Tongue (tissue), 2 donors: ENCODE results near the gene RECQL5. TPM values are rescaled to one million over a fixed set of nuclear protein-coding genes. Genes with fewer than 3 reads are reported as not detected.
"Not testable (repeated sequence)": the region's sequence is repeated elsewhere in the genome, so short reads cannot be mapped to it uniquely, and the experiment has no call there.

Source experiments
- DNase-seq: peaks from one replicate; pipeline ENCODE4 v3.0.0-alpha.2; 2015
- total RNA-seq: library from RNA; depleted of rRNA; stranded (reverse); fragments of >200 nt; gene quantifications from one replicate; pipeline ENCODE4 v1.2.3, GENCODE V29; 2014

The RECQL5 gene
- total RNA-seq, 1 donor from 2014 or later, result 21.5 TPM

DNA sequence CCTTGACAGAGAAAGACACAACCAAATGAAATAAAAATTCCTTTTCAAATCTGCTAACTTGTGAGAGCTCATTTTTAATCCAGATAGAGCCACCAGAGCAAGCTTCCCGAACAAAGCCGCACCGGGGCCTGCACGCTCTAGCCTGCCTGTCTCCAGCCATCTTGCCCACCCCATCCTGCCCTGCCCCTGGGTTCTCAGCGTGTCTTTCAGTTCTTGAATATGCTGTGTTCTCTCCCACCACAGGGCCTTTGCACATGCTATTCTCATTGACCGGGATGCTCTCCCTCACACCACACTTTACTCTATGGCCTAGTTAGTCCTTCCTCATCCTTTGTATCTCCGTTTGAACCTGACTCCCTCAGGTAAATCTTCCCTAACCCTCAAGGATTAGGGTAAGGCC, 19.0 kb downstream of the RECQL5 start:
- no peak for DNase-seq

DNA sequence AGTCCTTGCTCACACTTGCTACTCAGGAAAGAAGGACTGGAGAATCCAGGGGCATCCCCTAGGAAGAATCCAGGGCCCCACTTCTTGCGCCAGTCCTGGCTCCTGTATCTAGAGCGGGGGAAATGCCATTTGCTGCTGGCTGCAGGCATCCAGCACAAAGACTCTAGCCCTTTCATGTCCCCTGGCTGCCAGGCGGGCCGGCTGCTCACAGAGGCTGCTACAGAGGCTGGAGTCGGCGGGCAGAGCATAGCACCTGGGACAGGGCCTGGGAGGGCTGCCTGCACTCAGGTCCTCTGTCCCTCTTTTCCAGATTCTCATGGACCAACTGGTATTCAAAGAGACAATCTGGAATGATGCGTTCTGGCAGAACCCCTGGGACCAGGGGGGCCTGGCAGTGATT, 19.9 kb downstream of the RECQL5 start:
- no peak for DNase-seq

DNA sequence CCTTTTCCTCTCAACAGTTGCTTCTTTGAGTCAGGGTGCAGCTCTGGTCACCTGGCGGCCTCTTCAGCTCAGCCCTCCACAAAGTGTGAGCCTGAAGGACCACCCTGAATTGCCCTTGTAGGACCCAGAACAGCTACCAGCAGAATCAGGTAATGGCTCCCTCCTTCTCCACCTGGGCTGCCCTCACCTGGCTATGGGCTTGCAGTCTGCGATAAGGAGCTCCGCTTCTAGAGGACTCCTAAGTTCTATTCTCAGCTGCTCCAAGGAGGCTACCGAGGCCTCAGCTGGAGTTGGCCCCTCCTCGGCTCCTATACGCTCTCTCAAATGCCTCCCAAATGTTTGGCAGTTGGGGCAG, 20.3 kb downstream of the RECQL5 start:
- DNase-seq, result no peak

DNA sequence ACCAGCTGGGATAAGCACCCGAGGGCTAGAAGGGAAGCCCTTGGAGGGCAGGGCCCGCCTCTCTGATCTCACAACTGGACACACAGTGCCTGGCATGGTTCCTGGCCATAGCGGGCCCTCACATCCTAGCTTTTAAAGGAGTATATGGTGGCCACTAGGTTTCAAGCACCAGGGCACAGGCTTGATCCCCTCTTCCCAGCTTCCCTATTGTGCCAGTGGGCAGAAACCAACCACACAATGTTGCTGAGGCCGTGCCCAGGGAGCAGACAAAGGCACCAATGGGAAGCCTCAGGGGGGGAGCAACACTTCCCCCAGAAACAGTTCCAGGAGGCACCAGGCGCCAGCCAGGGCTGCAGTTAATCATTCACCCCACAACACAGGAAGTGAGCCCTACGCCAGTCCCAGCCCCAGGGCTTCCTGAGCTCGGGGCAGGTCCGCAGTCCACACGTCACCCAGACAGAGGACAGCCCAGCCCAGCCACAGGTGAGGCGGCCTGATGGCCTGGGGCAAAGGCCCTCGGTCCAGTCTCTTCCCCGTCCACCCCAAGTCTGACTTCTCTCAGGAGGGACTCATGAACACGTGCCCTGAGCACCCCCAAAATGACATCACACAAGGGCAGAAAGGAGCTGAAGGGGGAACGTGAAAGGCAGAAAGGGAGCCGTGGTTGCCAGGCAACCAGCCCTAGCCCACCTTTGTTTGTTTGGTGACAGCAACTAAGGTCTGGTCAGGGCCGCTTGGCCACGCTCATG, 20.9 kb downstream of the RECQL5 start:
- no peak for DNase-seq

DNA sequence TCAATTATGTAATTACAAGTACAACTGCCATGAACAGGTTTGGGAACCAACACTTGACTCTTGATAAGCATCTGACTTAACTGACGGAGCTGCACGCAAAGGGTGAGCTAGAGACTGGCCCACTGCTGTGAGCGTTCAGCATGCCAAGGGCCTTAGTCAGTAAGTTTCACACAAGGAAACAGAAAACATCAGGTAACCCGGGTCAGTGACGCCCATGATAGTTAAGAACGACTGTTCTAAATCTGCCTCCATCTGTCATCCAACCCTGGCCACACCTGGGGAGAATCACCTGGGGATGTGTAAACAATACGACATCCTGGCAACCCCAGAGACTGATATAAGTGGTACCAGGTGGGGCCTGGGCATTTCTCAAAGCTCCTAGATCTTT, 21.5 kb downstream of the RECQL5 start:
- no peak for DNase-seq

DNA sequence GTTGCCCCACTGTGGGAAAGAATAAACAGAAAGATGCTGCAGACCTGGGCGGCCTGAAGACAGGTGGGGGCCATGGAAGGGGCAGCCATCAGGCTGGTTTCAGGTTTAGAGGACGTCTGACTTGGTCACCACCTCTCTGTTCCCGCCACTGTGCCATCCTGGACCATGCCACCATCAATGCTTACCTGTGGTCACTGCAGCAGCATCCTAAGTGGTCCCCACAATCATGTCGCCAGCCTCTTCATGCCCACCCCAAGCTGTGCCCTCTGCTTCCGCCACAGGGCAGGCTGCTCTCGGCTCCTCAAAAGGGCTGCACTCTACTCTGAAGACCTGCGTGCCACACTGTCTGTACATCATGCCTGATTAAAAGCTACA, 23.3 kb downstream of the RECQL5 start:
- no peak for DNase-seq

DNA sequence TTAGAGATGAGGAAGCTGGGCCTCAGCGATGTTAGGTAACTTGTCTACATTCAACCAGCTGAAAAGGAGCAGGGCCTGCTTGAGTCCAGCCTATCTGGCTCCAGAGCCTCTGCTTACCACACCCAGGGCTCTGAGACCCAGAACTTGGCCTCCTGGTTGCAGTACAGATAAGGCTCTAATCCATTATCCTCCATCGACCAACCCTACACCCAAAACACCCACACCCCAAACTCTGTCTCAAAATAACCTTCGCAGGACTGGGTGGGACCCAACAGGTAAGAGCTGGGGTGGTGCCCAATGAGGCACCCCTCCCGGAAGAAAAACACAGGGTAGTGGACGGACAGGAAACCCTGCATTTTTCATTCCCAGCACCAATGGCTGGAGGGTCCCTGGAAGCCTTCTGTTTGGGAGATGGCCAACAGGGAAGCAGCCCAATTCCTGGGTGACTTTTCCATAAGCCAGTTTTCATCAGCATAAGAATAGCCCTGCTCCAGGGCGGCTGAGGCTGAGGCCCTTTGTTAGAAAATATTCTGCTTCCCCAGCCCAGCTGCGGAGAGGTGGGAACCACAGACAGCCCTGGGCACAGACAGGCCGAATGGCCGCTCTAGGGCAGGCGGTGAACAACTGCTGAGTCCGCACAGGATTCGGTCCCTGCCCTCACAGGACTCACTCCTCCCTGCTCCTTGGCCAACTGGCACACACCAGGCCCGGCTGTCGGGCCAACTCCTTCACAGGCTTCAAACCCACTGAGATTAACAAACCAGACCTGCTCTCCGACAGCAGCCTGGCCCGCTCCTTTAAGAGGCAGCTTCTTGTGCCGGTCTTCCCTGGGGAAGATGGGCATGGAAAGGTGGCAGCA, 23.9 kb downstream of the RECQL5 start:
- no peak for DNase-seq

DNA sequence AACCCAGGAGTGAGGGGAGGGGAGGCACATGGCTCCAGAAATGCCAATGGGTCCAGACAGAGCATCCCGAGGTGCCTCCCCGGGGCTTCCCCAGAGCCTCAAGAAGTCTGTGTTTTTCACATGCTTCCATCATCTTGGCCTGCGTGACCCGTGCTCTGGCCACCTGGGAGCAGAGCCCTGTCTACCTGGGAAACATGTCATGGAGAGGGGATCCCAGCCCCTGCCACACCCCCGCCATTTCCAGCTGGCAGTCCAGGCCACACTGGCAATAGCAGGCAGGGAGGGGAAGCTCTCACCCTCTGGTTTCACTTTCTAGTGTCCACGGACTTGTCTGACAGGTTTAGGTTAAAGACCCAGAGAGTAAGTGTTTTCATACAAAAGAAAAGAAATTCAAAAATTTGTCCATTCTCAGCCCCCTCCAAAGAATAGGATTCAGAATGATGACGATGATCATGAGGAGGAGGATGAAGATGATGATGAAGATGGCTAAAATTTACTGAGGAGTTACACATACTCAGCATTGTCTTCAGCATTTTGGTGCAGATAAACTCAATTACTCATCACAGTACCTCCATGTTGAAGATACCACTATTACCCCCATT, 24.7 kb downstream of the RECQL5 start:
- DNase-seq, result peak; percentile 42

DNA sequence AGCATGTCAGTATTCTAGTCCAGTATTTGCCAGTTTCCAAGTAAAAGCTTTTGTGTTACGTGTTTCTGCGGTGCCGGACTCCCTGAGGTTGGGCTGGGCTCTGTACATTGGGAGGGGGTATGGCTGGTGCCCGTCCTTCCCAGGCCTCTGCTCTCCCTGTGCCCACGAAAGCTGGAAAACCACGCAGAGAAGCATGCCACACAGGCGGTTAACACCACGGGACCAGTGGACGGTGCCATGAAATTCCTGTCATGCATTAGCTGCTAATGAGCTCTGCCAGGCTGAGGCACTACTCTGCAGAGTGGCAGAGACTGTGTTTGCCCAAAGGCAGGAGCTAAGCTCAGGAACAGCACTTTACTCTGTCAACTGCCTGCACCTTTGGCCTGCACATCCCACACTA, 25.6 kb downstream of the RECQL5 start:
- no peak for DNase-seq

DNA sequence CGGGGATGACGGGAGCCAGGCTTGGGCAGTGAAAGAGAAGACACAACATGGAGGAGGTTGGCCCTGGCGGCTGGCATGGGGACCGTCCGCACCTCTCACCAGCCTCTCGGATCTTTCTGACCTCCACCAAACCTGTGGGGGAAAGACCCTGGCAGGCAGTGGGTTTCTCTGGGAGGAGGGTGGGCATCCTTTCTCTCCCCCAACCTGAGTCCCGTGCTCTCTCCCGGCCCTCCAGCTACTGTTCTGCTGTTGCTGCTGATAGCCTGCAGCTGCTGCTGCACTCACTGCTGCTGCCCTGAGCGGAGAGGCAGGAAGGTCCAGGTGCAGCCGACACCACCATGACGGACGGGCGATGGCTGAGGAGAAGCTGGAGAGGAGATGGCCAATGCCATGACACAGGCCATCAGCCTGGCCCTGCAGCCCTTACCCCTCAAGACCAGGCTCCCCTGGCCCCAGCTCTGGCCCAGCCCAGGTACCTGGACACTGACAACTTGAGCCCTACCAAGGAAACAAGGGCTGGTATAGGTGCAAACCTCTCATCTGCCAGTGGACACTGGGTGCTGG, 26.3 kb downstream of the RECQL5 start:
- DNase-seq, result no peak

DNA sequence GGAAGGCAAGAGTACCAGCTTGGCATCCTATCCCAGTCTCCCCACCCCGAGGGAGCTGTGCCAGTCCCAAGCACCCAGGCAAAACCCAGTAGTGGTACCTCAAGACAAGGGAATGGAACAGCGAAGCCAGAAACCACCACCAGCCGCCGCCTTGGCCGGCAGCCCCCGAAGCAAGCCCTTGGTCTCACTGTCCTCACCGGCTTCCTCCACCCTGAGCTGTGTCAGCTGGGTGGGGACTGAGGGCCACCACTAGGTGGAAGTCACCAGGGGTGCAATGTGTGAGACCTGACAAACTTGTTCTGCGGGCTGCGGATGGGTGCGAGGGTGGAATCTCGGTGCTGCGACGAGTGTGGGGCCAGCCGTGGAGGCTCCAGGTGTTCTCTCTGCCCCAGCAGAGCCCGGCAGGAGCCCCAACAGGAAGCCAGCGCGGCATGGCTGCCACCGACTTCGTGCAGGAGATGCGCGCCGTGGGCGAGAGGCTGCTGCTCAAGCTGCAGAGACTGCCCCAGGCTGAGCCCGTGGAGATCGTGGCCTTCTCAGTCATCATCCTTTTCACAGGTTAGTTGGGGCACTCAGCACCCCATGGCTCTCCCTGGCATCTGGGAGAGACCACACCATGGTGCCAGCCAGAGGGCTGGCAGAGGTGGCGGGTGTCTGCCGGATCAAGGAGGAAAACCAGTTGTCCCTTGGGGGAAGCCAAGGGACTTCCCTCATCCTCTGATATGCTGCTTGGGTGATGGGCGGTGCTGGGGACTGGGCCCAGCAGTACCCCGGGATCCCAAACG, 27.0 kb downstream of the RECQL5 start:
- DNase-seq, result peak; percentile 67

DNA sequence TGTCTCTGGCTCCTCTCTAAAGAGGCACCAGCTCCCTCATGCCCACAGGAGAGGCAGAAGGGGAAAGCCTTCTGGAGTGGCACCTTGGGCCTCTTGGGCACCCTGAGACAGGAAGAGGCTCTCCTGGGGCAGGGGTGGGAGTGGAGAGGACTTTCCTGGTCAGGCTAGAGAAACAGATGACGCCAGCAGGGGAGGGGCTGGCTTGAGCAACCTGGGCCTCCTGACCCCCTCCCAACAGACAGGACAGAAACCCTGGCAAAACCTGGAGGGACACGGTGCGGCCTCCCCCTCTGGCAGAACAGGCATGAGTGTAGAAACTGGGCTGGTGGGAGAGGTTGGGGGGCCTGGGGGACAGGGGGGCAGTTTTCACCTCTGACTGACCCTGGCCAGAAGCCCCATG, 27.6 kb downstream of the RECQL5 start:
- DNase-seq, result no peak

DNA sequence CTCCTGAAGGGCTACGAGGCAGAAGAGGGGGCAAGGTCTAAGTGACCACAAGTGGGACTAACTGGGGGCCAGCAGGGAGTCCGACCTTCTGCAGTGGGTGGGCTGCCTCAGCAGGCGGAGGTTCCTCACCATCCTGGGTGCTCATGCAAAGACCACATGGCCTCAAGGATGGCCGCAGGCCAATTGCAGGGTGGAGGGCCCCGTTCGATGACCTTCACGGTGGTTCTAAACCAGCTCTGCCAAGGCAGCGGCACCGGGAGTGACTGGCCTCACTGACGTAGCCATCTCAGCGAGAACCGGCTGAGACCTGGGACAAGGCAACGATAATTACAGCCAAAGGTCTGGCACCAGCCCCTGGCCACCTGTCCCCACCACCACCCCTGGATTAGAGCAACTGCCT, 28.1 kb downstream of the RECQL5 start:
- DNase-seq, result no peak

DNA sequence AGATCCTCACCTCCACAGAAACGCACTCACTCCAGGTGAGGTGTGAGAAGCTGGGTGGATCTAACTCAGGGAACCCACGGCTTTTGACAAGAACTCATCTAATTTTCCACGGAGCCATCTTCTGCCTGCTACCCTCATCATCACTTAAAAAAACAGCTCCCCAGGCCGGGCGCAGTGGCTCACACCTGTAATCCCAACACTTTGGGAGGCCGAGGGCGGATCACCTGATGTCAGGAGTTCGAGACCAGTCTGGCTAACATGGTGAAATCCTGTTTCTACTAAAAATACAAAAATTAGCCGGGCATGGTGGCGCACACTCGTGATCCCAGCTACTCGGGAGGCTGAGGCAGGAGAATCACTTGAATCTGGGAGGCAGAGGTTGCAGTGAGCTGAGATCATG, 28.9 kb downstream of the RECQL5 start:
- not testable (repeated sequence) for DNase-seq

DNA sequence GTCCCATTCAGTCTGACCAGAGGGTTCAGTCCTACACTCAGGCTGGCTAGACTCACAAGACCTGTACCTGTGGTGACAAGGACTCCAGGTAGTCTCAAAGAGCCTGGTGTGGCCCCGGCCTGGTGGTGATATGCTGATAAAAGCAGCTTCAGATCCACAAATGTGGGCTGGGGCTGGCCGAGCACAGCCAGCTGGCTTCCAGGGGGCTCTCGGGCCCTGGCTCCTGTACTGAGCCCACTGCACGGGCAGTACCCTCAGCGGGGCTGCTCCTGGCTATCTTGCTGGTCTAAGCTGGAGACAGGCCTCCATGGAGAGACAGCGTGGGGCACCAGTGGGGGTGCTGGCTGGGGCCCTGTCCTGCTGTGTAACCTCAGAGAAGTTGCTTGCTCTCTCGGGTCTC, 29.4 kb downstream of the RECQL5 start:
- no peak for DNase-seq

DNA sequence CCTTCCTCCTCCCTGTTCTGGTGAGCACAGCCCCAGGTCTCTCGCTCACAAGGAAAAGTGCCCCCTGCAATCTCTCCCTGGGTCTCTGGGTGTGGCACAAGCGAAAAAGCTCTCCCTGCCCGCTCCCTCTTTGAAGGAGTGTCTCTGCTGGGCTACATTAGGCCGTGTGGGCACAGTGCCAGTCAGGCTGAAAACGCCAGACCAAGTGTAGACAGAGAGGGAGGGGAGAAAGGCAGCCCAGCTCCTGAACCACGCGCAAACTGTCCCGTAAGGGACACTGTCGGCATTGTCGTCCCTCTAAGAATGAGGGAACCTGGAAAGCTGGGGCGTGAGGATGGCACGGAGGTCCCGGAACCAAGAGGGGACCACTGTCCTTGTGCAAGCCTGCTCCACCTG, 29.8 kb downstream of the RECQL5 start:
- DNase-seq, result peak; percentile 78

DNA sequence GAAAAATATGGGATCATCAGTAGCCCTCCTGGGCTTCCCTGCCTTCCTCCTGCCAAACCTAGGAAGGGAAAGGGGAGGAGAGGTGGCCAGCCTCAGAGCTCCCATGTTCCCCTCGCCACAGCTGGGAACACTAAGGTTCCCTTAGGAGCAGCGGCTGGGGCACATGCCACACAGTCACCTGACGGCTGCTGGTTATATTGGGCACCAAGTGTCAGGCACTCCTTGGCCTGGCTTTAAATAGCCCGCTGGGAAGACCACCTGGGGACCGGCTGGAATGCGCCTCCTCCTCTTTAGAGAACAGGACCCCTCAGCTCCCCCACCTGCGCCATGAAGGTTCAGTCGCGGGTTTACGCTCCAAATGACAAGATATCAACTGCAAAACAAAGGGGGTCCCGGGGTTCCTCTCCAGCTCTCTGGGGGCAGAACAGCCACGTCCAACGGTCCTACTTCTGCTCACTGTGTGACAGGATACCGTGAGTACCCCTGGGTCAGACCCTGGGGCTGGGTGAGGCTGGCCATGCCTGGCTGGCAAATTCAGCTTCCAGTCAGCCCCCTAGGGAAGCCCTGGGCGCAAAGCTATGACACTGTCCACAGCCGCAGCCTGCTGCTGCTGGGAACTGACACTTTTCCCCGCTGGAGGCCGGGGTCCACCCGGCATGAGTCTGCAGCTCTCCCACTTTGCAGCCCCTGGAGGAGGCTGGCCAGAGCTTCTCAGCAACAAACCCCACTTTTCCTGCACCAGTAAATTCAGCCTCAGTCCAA, 30.4 kb downstream of the RECQL5 start:
- DNase-seq, result no peak

DNA sequence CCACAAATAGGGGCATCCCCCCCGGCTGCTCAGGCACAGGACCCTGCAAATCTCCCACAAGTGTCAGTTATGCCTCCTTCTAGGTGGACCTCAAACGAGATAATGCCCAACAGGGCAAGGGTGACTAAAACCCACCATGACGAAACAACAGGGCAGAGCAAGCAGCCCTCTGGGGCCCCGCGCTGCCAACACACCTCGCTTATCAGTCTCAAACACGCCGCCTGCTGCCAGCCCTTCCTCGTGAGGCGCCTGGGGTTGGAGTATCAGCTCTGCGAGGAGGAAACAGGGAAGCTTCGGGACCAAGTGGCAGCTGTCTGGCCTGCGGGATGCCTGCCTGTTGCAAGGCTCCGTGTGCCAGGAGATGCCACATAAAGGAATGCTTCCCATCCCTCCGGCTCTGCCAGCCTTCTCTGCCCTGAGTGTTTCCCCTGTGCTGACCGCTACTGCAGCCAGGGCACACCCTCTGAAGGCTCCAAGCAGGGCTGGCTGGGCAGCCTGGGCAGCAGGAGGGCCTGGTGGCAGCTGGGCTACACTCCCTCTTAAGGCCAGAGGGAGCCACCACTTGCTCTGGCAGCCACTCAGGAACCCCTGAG, 31.2 kb downstream of the RECQL5 start:
- peak; percentile 54 for DNase-seq

DNA sequence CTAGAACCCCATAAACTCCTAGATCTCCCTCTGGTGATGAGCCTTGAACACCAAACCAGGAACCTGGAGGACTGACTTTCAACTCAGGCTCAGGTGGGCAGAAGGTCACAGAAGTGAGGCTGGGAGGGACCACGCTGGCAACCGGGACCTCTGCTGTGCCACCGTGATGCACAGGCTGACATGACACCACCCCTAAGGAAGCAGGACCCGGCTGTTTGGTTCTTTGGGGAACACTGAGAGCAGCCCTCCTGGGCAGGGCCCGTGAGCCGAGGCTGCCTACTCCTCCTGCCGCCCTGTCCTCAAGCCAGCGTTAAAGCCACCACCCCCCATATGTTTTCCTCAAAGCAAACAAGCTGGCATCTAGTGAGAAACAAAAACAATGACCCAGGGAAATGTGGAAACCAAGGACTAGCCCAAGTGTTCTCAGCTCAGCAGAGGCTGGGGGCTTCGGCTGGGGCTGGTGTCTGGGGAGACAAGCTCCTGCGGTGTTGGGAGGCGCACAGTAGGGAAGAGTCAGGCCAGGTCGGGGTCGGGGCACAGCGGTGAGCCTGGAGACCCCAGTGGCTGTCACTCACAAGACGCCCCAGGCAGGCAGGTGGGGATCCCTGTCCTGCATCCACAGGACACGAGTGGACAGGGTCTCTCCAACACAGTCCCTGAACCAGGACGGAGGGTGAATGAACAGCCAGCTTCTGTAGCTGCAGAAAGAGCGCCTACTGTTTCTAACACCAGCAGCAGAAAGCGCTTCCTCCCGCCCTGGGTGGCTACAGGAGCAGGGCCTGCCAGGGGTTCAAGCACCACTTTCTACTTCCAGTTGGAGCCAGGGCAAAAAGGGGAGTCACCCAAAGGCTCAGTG, 32.0 kb downstream of the RECQL5 start:
- DNase-seq, result no peak

DNA sequence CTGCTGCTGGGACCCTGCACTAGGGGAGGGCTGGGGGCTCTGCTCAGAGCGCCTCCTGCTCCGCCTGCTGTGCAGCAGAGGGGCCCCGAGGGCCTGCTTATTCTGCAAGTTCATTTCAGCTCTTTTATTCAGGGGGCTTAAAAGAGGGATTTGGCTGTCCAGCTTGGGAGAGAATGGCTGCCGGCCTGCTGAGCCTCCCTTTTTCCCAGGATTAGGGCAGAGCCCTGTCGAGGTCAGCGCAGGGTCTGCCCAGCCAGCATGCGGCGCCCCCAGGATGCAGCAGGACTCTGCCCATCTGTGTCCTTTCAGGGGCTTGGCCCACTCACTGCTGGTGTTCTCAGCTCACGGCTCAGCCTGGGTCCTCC, 32.6 kb downstream of the RECQL5 start:
- DNase-seq, result no peak
